SU-DHL-6 (cell line): Measurements from ENCODE around the gene RPTOR.

ENCODE experiments used
- H2AFZ ChIP-seq: fragments of 200-600 bp; sonication (generic); 2 replicates; pipeline ENCODE4 v1.6.1; 2014; ENCODE audit warnings: low read depth, mild to moderate bottlenecking, moderate library complexity, mixed read lengths, antibody characterized with exemption, low read length; ENCODE audit not compliant: severe bottlenecking
- H3F3A ChIP-seq: fragments of 200-600 bp; shearing (Covaris generic); 2 replicates; pipeline ENCODE4 v1.6.0; 2016; ENCODE audit warnings: antibody characterized with exemption, mild to moderate bottlenecking; ENCODE audit not compliant: insufficient read depth
- H3K27ac ChIP-seq: fragments of 200-600 bp; sonication (generic); 2 replicates; pipeline ENCODE4 v1.5.1; 2016; ENCODE audit warnings: low read depth, mild to moderate bottlenecking, low read length, moderate library complexity, mixed read lengths
- H3K27me3 ChIP-seq: fragments of 200-600 bp; sonication (generic), shearing (Covaris generic); 2 replicates; pipeline ENCODE4 v1.6.0; 2014; ENCODE audit warnings: mild to moderate bottlenecking, low read length
- H3K36me3 ChIP-seq: fragments of 200-600 bp; sonication (generic); 2 replicates; pipeline ENCODE4 v1.6.1; 2014; ENCODE audit warnings: mild to moderate bottlenecking, low read length, mixed read lengths
- H3K4me2 ChIP-seq: fragments of 300-600, 200-600 bp; shearing (Covaris generic), sonication (generic); 2 replicates; pipeline ENCODE4 v1.6.0; 2014; ENCODE audit warnings: low read length, low read depth, mild to moderate bottlenecking; ENCODE audit not compliant: poor library complexity, severe bottlenecking
- H3K4me3 ChIP-seq: fragments of 200-600 bp; sonication (generic); 2 replicates; pipeline ENCODE4 v1.5.1; 2014; ENCODE audit warnings: antibody characterized with exemption, low read length, mild to moderate bottlenecking, mixed read lengths; ENCODE audit not compliant: insufficient read depth, poor library complexity, severe bottlenecking
- H3K79me2 ChIP-seq: fragments of 200-600 bp; sonication (generic); 2 replicates; pipeline ENCODE4 v1.6.1; 2014; ENCODE audit warnings: mild to moderate bottlenecking, low read length, moderate library complexity; ENCODE audit not compliant: insufficient read depth
- H3K9ac ChIP-seq: fragments of 200-600 bp; sonication (generic); 2 replicates; pipeline ENCODE4 v1.7.0; 2014; ENCODE audit warnings: mild to moderate bottlenecking, low read length
- H3K9me2 ChIP-seq: fragments of 200-600 bp; sonication (generic); replicated peaks from 2 replicates; pipeline ENCODE4 v1.6.1; 2014; ENCODE audit warnings: low read length; ENCODE audit not compliant: insufficient read depth
- H3K9me3 ChIP-seq: fragments of 200-600 bp; sonication (generic); 2 replicates; pipeline ENCODE4 v1.6.1; 2014; ENCODE audit warnings: low read length, mixed read lengths; ENCODE audit not compliant: insufficient read depth
- H4K20me1 ChIP-seq: fragments of 200-600 bp; sonication (generic); 2 replicates; pipeline ENCODE4 v1.6.1; 2014; ENCODE audit warnings: low read depth, mild to moderate bottlenecking, antibody characterized with exemption, low read length, moderate library complexity, mixed read lengths
- CTCF ChIP-seq: fragments of 200-600 bp; sonication (generic); IDR thresholded peaks from one replicate; pipeline ENCODE4 v1.5.1; 2017; ENCODE audit warnings: antibody characterized with exemption, mild to moderate bottlenecking, low read length, moderate library complexity; ENCODE audit not compliant: insufficient read depth, poor library complexity, severe bottlenecking
- EZH2phosphoT487 ChIP-seq: fragments of 200-600 bp; sonication (generic), shearing (Covaris generic); conservative IDR thresholded peaks from 2 replicates; pipeline ENCODE4 v1.6.1; 2018; ENCODE audit warnings: mild to moderate bottlenecking, antibody characterized with exemption, low read length, moderate library complexity, mixed read lengths

Gene RPTOR

GRCh38 chr17:80513892-80514291, 30.7 kb upstream of the RPTOR start:
- TF ChIP-seq CTCF (no peak), EZH2phosphoT487 (no peak)

GRCh38 chr17:80516171-80516932, 28.3 kb upstream of the RPTOR start:
- H3F3A ChIP-seq = no peaks in the 10 kb centered on the region
- H4K20me1 ChIP-seq = no peaks in the 10 kb centered on the region
- H3K9ac ChIP-seq = no peak overlapping the region
- TF ChIP-seq CTCF (no peak), EZH2phosphoT487 (no peak)
- no peak overlapping the region for H2AFZ ChIP-seq
- H3K9me3 ChIP-seq = no peaks in the 10 kb centered on the region
- no peaks in the 10 kb centered on the region for H3K27me3 ChIP-seq
- no peak overlapping the region for H3K4me3 ChIP-seq
- H3K9me2 ChIP-seq = no peaks in the 10 kb centered on the region
- no peak overlapping the region for H3K4me2 ChIP-seq
- no peaks in the 10 kb centered on the region for H3K79me2 ChIP-seq
- no peaks in the 10 kb centered on the region for H3K36me3 ChIP-seq
- H3K27ac ChIP-seq = no peak overlapping the region

More at GRCh38 chr17:80513892-80514291, 30.7 kb upstream of the RPTOR start:
- no peaks in the 10 kb centered on the region for H3K79me2 ChIP-seq
- no peak overlapping the region for H3K27ac ChIP-seq
- no peaks in the 10 kb centered on the region for H3K9me2 ChIP-seq
- H3K4me2 ChIP-seq = no peak overlapping the region
- no peak overlapping the region for H2AFZ ChIP-seq
- H3K9me3 ChIP-seq = no peaks in the 10 kb centered on the region
- no peak overlapping the region for H3K4me3 ChIP-seq
- no peaks in the 10 kb centered on the region for H3K27me3 ChIP-seq
- H3K36me3 ChIP-seq = no peaks in the 10 kb centered on the region
- H4K20me1 ChIP-seq = no peaks in the 10 kb centered on the region
- H3K9ac ChIP-seq = no peak overlapping the region
- no peaks in the 10 kb centered on the region for H3F3A ChIP-seq

GRCh38 chr17:80517641-80518040, 27.0 kb upstream of the RPTOR start:
- no peaks in the 10 kb centered on the region for H3K9me2 ChIP-seq
- H3K36me3 ChIP-seq = no peaks in the 10 kb centered on the region
- H3K27ac ChIP-seq = no peak overlapping the region
- H3K9ac ChIP-seq = no peak overlapping the region
- H3K79me2 ChIP-seq = no peaks in the 10 kb centered on the region
- no peak for TF ChIP-seq EZH2phosphoT487
- no peak for TF ChIP-seq CTCF
- H2AFZ ChIP-seq = no peak overlapping the region
- no peaks in the 10 kb centered on the region for H3K27me3 ChIP-seq
- H4K20me1 ChIP-seq = no peaks in the 10 kb centered on the region
- no peak overlapping the region for H3K4me2 ChIP-seq
- no peaks in the 10 kb centered on the region for H3K9me3 ChIP-seq
- H3K4me3 ChIP-seq = no peak overlapping the region
- H3F3A ChIP-seq = no peaks in the 10 kb centered on the region
